Chondrocyte (in vitro differentiated cells): Measurements from ENCODE around the gene PJVK. TPM values are rescaled to one million over a fixed set of nuclear protein-coding genes. Genes with fewer than 3 reads are reported as not detected.
"Not testable (repeated sequence)": the region's sequence is repeated elsewhere in the genome, so short reads cannot be mapped to it uniquely, and the experiment has no call there.

Source experiments
- DNase-seq: peaks from one replicate; pipeline ENCODE4 v3.0.0; 2021; ENCODE audit warnings: mixed read lengths, low spot score
- H3K27ac Mint-ChIP-seq: one replicate; pipeline ENCODE4 v1.8.0; 2021; ENCODE audit warnings: mild to moderate bottlenecking, moderate library complexity, mixed read lengths; ENCODE audit not compliant: unreplicated experiment
- H3K27me3 Mint-ChIP-seq: 2 replicates; pipeline ENCODE4 v1.8.0; 2021; ENCODE audit warnings: low read depth, mixed read lengths
- H3K36me3 Mint-ChIP-seq: 2 replicates; pipeline ENCODE4 v1.8.0; 2021; ENCODE audit warnings: low read depth, mixed read lengths
- H3K4me1 Mint-ChIP-seq: 2 replicates; pipeline ENCODE4 v1.8.0; 2021; ENCODE audit warnings: low read depth, mild to moderate bottlenecking, mixed read lengths
- H3K4me3 Mint-ChIP-seq: one replicate; pipeline ENCODE4 v1.8.0; 2021; ENCODE audit warnings: mild to moderate bottlenecking, moderate library complexity, mixed read lengths; ENCODE audit not compliant: unreplicated experiment
- H3K9me3 Mint-ChIP-seq: 2 replicates; pipeline ENCODE4 v1.8.0; 2021; ENCODE audit warnings: low read depth, mixed read lengths
- CTCF ChIP-seq: fragments of 200-600 bp; sonication (generic); IDR thresholded peaks from 2 replicates; pipeline ENCODE4 v1.5.0; 2021; ENCODE audit warnings: antibody characterized with exemption, mild to moderate bottlenecking, moderate library complexity
- total RNA-seq: library from RNA; stranded (reverse); gene quantifications from 3 replicates; pipeline ENCODE4 v1.2.1, GENCODE V29; 2021

The PJVK gene
- total RNA-seq, 1 donor from 2014 or later, result 4.2 TPM

- Mint-ChIP-seq H3K27ac (no peak overlapping the region), H3K27me3 (no peaks in the 10 kb centered on the region), H3K36me3 (no peaks in the 10 kb centered on the region), H3K4me3 (no peak overlapping the region), H3K9me3 (no peaks in the 10 kb centered on the region), H3K4me1 (peaks cover 20% of the 10 kb centered on the region)
- TF ChIP-seq CTCF, result no peak
- no peak for DNase-seq
Observed at GRCh38 chr2:178417916-178418315, 33.3 kb upstream of the PJVK start.

DNA sequence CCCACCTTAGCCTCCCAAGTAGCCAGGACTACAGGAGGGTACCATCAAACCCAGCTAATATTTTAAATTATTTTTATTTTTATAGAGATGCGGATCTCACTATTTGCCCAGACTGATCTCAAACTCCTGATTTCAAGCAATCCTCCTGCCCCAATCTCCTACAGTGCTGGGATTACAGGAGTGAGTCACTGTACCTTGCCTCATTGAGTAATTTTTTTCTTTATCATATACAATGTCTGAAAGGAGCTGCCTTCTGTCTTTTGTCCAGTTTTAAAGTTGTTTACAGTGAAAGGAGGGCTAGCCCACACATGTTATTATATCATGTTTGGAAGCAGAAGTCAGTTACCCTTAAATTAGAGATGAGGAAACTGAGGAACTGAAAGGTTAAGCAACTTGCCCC is 32.8 kb upstream of the PJVK start:
- Mint-ChIP-seq H3K27ac (no peak overlapping the region), H3K27me3 (no peaks in the 10 kb centered on the region), H3K4me3 (no peak overlapping the region), H3K9me3 (no peaks in the 10 kb centered on the region), H3K4me1 (peaks cover 15% of the 10 kb centered on the region), H3K36me3 (no peaks in the 10 kb centered on the region)
- TF ChIP-seq CTCF, result no peak
- no peak for DNase-seq

DNA sequence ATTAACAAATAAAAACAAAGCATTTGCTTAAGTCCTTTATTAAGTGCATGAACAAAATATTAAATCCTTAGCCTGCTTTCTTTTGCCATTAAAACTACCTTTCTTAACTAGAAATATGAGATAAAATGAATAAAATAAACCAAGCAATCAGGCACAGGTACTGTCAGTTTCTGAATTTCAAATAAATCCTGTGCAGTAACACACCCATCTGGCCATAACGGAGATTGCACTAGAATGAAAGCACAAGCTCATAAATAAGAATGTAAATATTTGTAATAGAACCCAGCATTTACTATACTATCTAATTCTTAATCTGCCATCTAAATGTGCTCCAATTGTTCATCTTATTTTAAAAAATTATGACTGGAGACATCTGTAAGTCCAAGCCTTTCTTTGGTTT is 32.1 kb upstream of the PJVK start:
- H3K4me1 Mint-ChIP-seq, result peaks cover 13% of the 10 kb centered on the region
- no peaks in the 10 kb centered on the region for H3K9me3 Mint-ChIP-seq
- no peak for DNase-seq
- H3K27ac Mint-ChIP-seq, result no peak overlapping the region
- no peaks in the 10 kb centered on the region for H3K27me3 Mint-ChIP-seq
- no peaks in the 10 kb centered on the region for H3K36me3 Mint-ChIP-seq
- peak; percentile 70 for TF ChIP-seq CTCF
- no peak overlapping the region for H3K4me3 Mint-ChIP-seq

DNA sequence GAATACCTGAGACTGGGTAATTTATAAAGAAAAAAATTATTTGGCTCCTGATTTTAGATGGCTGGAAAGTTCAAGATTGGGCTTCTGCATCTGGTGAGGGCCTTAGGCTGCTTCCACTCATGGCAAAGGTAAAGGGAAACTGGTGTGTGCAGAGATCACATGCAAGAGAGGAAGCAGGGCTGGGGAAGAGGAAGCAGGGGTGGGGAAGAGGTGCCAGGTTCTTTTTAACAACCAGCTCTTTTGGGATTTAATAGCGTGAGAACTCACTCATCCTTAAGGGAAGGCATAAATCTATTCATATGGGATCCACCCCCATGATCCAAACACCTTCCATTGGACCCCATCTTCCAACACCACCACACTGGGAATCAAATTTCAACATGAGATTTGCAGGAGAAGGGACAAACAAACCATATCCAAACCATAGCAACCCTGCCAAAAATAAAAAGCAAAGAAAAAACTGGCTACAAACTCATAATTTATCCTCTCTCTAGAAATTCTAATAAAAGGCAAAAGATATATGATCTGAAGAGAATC is 30.6 kb upstream of the PJVK start:
- H3K4me1 Mint-ChIP-seq, result no peaks in the 10 kb centered on the region
- peaks cover 14% of the 10 kb centered on the region for H3K9me3 Mint-ChIP-seq
- no peaks in the 10 kb centered on the region for H3K27me3 Mint-ChIP-seq
- no peak overlapping the region for H3K27ac Mint-ChIP-seq
- no peak for TF ChIP-seq CTCF
- no peak for DNase-seq
- no peak overlapping the region for H3K4me3 Mint-ChIP-seq
- H3K36me3 Mint-ChIP-seq, result peaks cover 8% of the 10 kb centered on the region

- H3K4me3 Mint-ChIP-seq, result no peak overlapping the region
- H3K4me1 Mint-ChIP-seq, result peaks cover 4% of the 10 kb centered on the region
- TF ChIP-seq CTCF, result no peak
- peaks cover 15% of the 10 kb centered on the region for H3K36me3 Mint-ChIP-seq
- H3K27ac Mint-ChIP-seq, result no peak overlapping the region
- peaks cover 25% of the 10 kb centered on the region for H3K9me3 Mint-ChIP-seq
- no peaks in the 10 kb centered on the region for H3K27me3 Mint-ChIP-seq
- DNase-seq, result no peak
Observed at GRCh38 chr2:178422097-178422496, 29.1 kb upstream of the PJVK start.

DNA sequence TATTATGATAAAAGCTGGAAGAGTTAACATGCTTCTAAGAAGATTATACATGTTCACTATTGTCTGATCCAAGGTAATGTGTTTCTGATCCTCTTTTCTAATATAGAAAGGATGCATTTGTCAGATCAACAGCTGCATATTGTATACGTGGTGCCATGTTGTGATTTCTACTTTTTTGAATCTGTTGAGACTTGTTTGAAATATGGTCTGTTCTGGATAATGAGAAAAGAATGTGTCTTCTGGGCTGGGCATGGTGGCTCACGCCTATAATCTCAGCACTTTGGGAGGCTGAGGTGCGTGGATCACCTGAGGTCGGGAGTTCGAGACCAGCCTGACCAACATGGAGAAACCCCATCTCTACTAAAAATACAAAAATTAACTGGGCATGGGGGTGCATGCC is 27.4 kb upstream of the PJVK start:
- DNase-seq, H3K4me3 Mint-ChIP-seq, H3K27me3 Mint-ChIP-seq, H3K4me1 Mint-ChIP-seq, H3K27ac Mint-ChIP-seq: not testable (repeated sequence)
- Mint-ChIP-seq H3K36me3 (peaks cover 18% of the 10 kb centered on the region), H3K9me3 (peaks cover 25% of the 10 kb centered on the region)
